ENCODE results near the gene TMCC3. TPM values are rescaled to one million over a fixed set of nuclear protein-coding genes. Genes with fewer than 3 reads are reported as not detected.

Gene TMCC3
- polyA plus RNA-seq, 4 donors, result 16.7 to 47.2 (median 42.4) TPM

GRCh38 chr12:94674051-94674451 lies 23.7 kb upstream of the TMCC3 start:
- DNase-seq (ENCODE audit: low read depth in 4 of 4, low spot score in 3 of 4), result no peak

- no peak for DNase-seq (ENCODE audit: low read depth in 4 of 4, low spot score in 3 of 4)
These were observed 23.1 kb upstream of the TMCC3 start for GRCh38 chr12:94673496-94673895.

GRCh38 chr12:94671917-94672316 lies 21.6 kb upstream of the TMCC3 start:
- DNase-seq (ENCODE audit: low read depth in 4 of 4, low spot score in 3 of 4), result no peak

GRCh38 chr12:94670898-94671297 lies 20.5 kb upstream of the TMCC3 start:
- no peak for DNase-seq (ENCODE audit: low read depth in 4 of 4, low spot score in 3 of 4)

DNA sequence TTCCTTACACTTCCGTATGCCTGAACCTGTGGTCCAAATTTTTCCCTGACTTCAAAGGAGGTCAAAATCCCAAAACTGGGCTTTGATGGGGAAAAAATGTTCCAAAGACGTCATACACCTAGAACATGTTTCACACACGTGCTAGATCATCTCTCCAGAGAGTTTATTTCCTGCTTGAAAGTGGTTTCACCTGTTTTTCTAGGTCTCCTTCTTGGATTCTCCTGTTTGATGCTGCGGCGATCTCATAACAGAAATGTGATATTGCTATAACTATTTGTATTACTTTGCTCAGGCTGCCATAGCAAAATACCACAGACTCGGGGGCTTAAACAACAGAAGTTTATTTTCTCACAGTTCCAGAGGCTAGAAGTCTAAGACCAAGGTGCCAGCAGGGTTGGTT lies 19.7 kb upstream of the TMCC3 start:
- no peak for DNase-seq (ENCODE audit: low read depth in 4 of 4, low spot score in 3 of 4)

DNA sequence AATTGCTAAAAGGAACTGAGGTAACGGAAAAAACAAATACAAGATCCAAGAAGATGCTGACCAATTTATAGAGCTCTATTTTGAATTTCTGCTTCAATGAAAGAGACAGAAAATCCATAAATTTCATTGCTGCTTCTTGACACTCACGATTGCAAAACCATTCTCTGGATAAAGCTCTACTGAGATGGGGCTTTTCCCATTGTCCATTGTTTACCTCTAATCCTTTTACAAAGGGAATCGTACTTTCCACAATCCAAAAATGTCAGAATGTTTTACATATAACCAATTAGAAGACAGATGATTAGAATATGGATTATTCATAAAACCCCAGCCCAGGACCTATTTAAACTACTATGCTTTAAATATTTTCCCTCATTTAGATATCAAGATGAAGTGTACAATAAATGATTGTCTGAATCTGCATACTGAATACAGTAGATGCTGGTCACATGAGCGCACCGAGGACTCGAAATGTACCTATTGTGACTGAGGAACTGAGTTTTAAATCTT lies 16.7 kb upstream of the TMCC3 start:
- no peak for DNase-seq (ENCODE audit: low read depth in 4 of 4, low spot score in 3 of 4)

- no peak for DNase-seq (ENCODE audit: low read depth in 4 of 4, low spot score in 3 of 4)
These were observed 15.8 kb upstream of the TMCC3 start for GRCh38 chr12:94666158-94666557.

- DNase-seq (ENCODE audit: low read depth in 4 of 4, low spot score in 3 of 4), result no peak
These were observed 13.3 kb upstream of the TMCC3 start for GRCh38 chr12:94663702-94664101.

- DNase-seq (ENCODE audit: low read depth in 4 of 4, low spot score in 3 of 4), result no peak
These were observed 12.7 kb upstream of the TMCC3 start for GRCh38 chr12:94663071-94663470.

- DNase-seq (ENCODE audit: low read depth in 4 of 4, low spot score in 3 of 4), result no peak
These were observed 10.1 kb upstream of the TMCC3 start for GRCh38 chr12:94660436-94660835.

- no peak for DNase-seq (ENCODE audit: low read depth in 4 of 4, low spot score in 3 of 4)
These were observed 9.1 kb upstream of the TMCC3 start for GRCh38 chr12:94659346-94659930.

DNA sequence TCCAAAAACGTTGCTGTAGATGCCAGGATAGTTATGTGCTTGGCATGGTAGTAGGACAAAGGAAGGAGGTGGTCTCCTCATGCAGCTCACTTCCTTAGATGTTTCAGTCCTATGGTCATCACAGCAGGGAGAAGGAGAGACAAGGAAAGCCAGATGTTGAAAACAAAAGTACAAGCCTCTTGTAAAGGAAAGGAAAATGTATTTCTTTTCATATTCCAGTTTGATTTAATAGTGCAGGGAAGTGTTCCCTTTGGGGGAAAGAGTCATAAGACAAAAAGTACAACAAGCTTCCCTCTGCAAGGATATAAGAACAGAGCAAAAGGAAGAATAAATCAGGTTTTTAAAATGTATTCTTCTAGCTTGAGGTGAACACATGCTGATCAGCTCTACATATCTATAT lies 8.6 kb upstream of the TMCC3 start:
- DNase-seq (ENCODE audit: low read depth in 4 of 4, low spot score in 3 of 4), result no peak

DNA sequence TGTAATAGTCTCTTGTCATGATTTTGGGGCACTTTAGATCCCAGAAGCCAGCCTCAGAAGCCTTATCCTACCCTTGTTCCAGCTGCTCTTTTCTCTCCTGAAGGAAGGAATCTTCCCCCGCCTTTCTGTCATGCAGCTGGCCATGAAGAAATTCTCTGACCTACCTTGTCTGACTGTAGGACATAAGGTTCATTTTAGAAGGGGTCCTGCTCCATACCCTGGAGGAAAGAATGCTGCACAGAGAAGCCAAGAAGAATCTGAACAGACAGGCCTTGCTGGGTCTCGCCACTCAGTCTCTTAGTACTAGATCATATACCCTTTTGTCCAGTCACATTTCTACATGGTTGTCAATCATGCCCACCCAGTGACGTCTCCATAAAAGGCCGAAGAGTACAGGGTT lies 6.2 kb upstream of the TMCC3 start:
- no peak for DNase-seq (ENCODE audit: low read depth in 4 of 4, low spot score in 3 of 4)

GRCh38 chr12:94649349-94650142 lies 811 bp downstream of the TMCC3 start:
- DNase-seq (ENCODE audit: low read depth in 4 of 4, low spot score in 3 of 4), result no peak

GRCh38 chr12:94648578-94648977 lies 1.8 kb downstream of the TMCC3 start:
- DNase-seq (ENCODE audit: low read depth in 4 of 4, low spot score in 3 of 4), result no peak

GRCh38 chr12:94644141-94644979 lies 6.0 kb downstream of the TMCC3 start:
- peak in 2 of 4 donors; percentile 64 to 77 for DNase-seq (ENCODE audit: low read depth in 4 of 4, low spot score in 3 of 4)

- no peak for DNase-seq (ENCODE audit: low read depth in 4 of 4, low spot score in 3 of 4)
These were observed 6.8 kb downstream of the TMCC3 start for GRCh38 chr12:94643606-94644005.

GRCh38 chr12:94641283-94641682 lies 9.1 kb downstream of the TMCC3 start:
- DNase-seq (ENCODE audit: low read depth in 4 of 4, low spot score in 3 of 4), result no peak

- no peak for DNase-seq (ENCODE audit: low read depth in 4 of 4, low spot score in 3 of 4)
These were observed 10.0 kb downstream of the TMCC3 start for GRCh38 chr12:94640134-94640928.

- DNase-seq (ENCODE audit: low read depth in 4 of 4, low spot score in 3 of 4), result no peak
These were observed 11.8 kb downstream of the TMCC3 start for GRCh38 chr12:94638521-94638920.
